ENCODE measurements around the gene DPY19L2. TPM values are rescaled to one million over a fixed set of nuclear protein-coding genes. Genes with fewer than 3 reads are reported as not detected.
"Not testable (repeated sequence)": the region's sequence is repeated elsewhere in the genome, so short reads cannot be mapped to it uniquely, and the experiment has no call there.

The DPY19L2 gene
- total and polyA plus RNA-seq, 2 donors (not counting 1 experiment from before 2014, with no cell fraction given), result 5.0 TPM

DNA sequence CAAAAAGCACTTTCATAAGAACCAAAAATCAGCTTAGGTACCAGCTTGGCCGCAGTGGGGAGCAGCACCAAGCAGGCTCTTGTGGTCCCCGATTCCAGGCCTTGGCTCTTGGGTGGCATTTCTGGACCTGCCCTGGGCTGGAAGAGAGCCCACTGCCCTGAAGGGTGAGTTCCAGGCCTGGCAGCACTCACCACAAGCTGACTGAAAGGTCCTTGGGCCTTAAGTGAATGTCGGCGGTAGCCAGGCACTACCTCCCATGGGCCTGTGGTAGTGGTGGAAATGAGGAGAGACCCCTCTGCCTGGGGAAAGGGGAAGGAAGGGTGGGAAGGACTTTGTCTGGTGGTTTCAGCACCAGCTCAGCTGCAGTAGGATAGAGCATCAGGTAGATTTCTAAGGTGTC is 96.3 kb downstream of the DPY19L2 start:
- H3K9me3 ChIP-seq (ENCODE audit: control insufficient read depth, insufficient read depth, low read depth, low read length); H2AFZ ChIP-seq (ENCODE audit: low read length); DNase-seq (ENCODE audit: low read depth in 2 of 2); H3K4me1 ChIP-seq (ENCODE audit: control insufficient read depth, extremely low read depth, insufficient read depth, low read length); H3K4me2 ChIP-seq (ENCODE audit: extremely low read depth, insufficient read depth, low read length); H3K27ac ChIP-seq (ENCODE audit: insufficient read depth, low read length); H3K36me3 ChIP-seq (ENCODE audit: control insufficient read depth, insufficient read depth, low read length); H3K9ac ChIP-seq (ENCODE audit: insufficient read depth, low read length); H4K20me1 ChIP-seq (ENCODE audit: control insufficient read depth, extremely low read depth, insufficient read depth, low read length); H3K27me3 ChIP-seq (ENCODE audit: control insufficient read depth, insufficient read depth, low read length); H3K4me3 ChIP-seq (replicated peaks in 1 of 4; ENCODE audit: control extremely low read depth in 1 of 4, insufficient read depth in 1 of 4, low read depth in 3 of 4, low read length in 4 of 4); H3K79me2 ChIP-seq (ENCODE audit: control insufficient read depth, insufficient read depth, low read length): not testable (repeated sequence)

GRCh38 chr12:63558445-63558844 is 109.8 kb downstream of the DPY19L2 start:
- H3K9ac ChIP-seq (ENCODE audit: insufficient read depth, low read length); H3K9me3 ChIP-seq (ENCODE audit: control insufficient read depth, insufficient read depth, low read depth, low read length); H3K27ac ChIP-seq (ENCODE audit: insufficient read depth, low read length); H3K36me3 ChIP-seq (ENCODE audit: control insufficient read depth, insufficient read depth, low read length); H3K4me1 ChIP-seq (ENCODE audit: control insufficient read depth, extremely low read depth, insufficient read depth, low read length); H3K27me3 ChIP-seq (ENCODE audit: control insufficient read depth, insufficient read depth, low read length); H3K4me2 ChIP-seq (ENCODE audit: extremely low read depth, insufficient read depth, low read length); H2AFZ ChIP-seq (ENCODE audit: low read length); H3K4me3 ChIP-seq (replicated peaks in 1 of 4; ENCODE audit: control extremely low read depth in 1 of 4, insufficient read depth in 1 of 4, low read depth in 3 of 4, low read length in 4 of 4); H4K20me1 ChIP-seq (ENCODE audit: control insufficient read depth, extremely low read depth, insufficient read depth, low read length); DNase-seq (ENCODE audit: low read depth in 2 of 2); H3K79me2 ChIP-seq (ENCODE audit: control insufficient read depth, insufficient read depth, low read length): not testable (repeated sequence)

- H3K4me1 ChIP-seq (ENCODE audit: control insufficient read depth, extremely low read depth, insufficient read depth, low read length); H3K9ac ChIP-seq (ENCODE audit: insufficient read depth, low read length); DNase-seq (ENCODE audit: low read depth in 2 of 2); H3K9me3 ChIP-seq (ENCODE audit: control insufficient read depth, insufficient read depth, low read depth, low read length); H3K79me2 ChIP-seq (ENCODE audit: control insufficient read depth, insufficient read depth, low read length); H3K36me3 ChIP-seq (ENCODE audit: control insufficient read depth, insufficient read depth, low read length); H4K20me1 ChIP-seq (ENCODE audit: control insufficient read depth, extremely low read depth, insufficient read depth, low read length); H3K27me3 ChIP-seq (ENCODE audit: control insufficient read depth, insufficient read depth, low read length); H2AFZ ChIP-seq (ENCODE audit: low read length); H3K4me3 ChIP-seq (replicated peaks in 1 of 4; ENCODE audit: control extremely low read depth in 1 of 4, insufficient read depth in 1 of 4, low read depth in 3 of 4, low read length in 4 of 4); H3K27ac ChIP-seq (ENCODE audit: insufficient read depth, low read length); H3K4me2 ChIP-seq (ENCODE audit: extremely low read depth, insufficient read depth, low read length): not testable (repeated sequence)
Observed at GRCh38 chr12:63551397-63551796, 116.9 kb downstream of the DPY19L2 start.

DNA sequence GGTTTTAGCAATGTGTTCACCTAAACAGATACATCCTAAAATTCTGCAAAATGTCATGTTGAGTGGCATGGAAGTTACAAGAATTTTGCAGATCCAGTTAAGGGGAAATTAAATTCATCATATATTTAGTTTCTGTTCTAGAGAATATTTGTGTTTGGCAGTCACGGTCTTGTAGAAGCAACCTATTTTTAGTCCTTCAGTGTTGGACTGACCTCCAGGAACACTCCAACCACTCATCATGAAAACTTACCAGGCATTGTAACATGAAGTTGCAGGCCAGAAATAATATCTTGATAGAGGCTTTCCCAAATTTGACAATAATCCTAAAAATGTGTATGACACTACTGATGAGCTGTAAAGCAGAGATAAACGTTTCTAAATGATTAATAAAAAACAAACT is 119.3 kb downstream of the DPY19L2 start:
- DNase-seq (ENCODE audit: low read depth in 2 of 2); H3K27ac ChIP-seq (ENCODE audit: insufficient read depth, low read length); H4K20me1 ChIP-seq (ENCODE audit: control insufficient read depth, extremely low read depth, insufficient read depth, low read length); H3K4me1 ChIP-seq (ENCODE audit: control insufficient read depth, extremely low read depth, insufficient read depth, low read length); H3K79me2 ChIP-seq (ENCODE audit: control insufficient read depth, insufficient read depth, low read length); H3K4me2 ChIP-seq (ENCODE audit: extremely low read depth, insufficient read depth, low read length); H3K9ac ChIP-seq (ENCODE audit: insufficient read depth, low read length); H3K36me3 ChIP-seq (ENCODE audit: control insufficient read depth, insufficient read depth, low read length); H3K4me3 ChIP-seq (replicated peaks in 1 of 4; ENCODE audit: control extremely low read depth in 1 of 4, insufficient read depth in 1 of 4, low read depth in 3 of 4, low read length in 4 of 4); H2AFZ ChIP-seq (ENCODE audit: low read length); H3K9me3 ChIP-seq (ENCODE audit: control insufficient read depth, insufficient read depth, low read depth, low read length); H3K27me3 ChIP-seq (ENCODE audit: control insufficient read depth, insufficient read depth, low read length): not testable (repeated sequence)

DNA sequence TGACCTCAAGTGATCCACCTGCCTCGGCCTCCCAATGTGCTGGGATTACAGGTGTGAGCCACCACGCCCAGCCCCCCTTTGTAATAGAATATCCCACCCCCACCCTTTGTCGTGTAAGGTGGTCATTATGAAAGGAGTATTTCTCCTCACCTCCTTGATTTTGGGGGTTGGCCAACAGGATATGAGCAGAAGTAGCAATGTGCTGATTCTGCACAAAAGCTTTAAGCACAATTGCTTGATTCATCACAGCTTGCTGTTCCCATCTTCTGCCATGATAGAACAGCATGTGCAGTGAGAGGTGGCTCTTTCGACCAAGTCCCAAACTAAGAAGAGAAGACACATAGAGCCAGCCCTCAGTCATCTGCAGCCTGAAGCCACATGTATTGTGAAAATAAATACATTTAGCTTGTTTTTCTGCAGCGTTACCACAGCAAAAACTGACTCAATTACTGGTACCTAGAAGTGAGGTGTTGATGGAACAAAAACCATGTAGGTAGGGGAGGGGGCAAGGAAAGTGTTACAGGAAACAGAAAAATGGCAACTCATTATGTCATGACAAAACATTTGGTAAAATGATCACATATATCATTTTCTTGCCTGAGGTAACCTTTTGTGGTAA is 122.9 kb downstream of the DPY19L2 start:
- not testable (repeated sequence) for H3K9me3 ChIP-seq (ENCODE audit: control insufficient read depth, insufficient read depth, low read depth, low read length); H3K27me3 ChIP-seq (ENCODE audit: control insufficient read depth, insufficient read depth, low read length); H3K9ac ChIP-seq (ENCODE audit: insufficient read depth, low read length); H3K79me2 ChIP-seq (ENCODE audit: control insufficient read depth, insufficient read depth, low read length); H3K4me1 ChIP-seq (ENCODE audit: control insufficient read depth, extremely low read depth, insufficient read depth, low read length); H3K36me3 ChIP-seq (ENCODE audit: control insufficient read depth, insufficient read depth, low read length); H3K4me3 ChIP-seq (replicated peaks in 1 of 4; ENCODE audit: control extremely low read depth in 1 of 4, insufficient read depth in 1 of 4, low read depth in 3 of 4, low read length in 4 of 4); H2AFZ ChIP-seq (ENCODE audit: low read length); H3K27ac ChIP-seq (ENCODE audit: insufficient read depth, low read length); H4K20me1 ChIP-seq (ENCODE audit: control insufficient read depth, extremely low read depth, insufficient read depth, low read length); DNase-seq (ENCODE audit: low read depth in 2 of 2); H3K4me2 ChIP-seq (ENCODE audit: extremely low read depth, insufficient read depth, low read length)

GRCh38 chr12:63538656-63539055 is 129.6 kb downstream of the DPY19L2 start:
- not testable (repeated sequence) for H3K4me3 ChIP-seq (replicated peaks in 1 of 4; ENCODE audit: control extremely low read depth in 1 of 4, insufficient read depth in 1 of 4, low read depth in 3 of 4, low read length in 4 of 4); H3K9ac ChIP-seq (ENCODE audit: insufficient read depth, low read length); H2AFZ ChIP-seq (ENCODE audit: low read length); H3K36me3 ChIP-seq (ENCODE audit: control insufficient read depth, insufficient read depth, low read length); DNase-seq (ENCODE audit: low read depth in 2 of 2); H4K20me1 ChIP-seq (ENCODE audit: control insufficient read depth, extremely low read depth, insufficient read depth, low read length); H3K4me2 ChIP-seq (ENCODE audit: extremely low read depth, insufficient read depth, low read length); H3K9me3 ChIP-seq (ENCODE audit: control insufficient read depth, insufficient read depth, low read depth, low read length); H3K27ac ChIP-seq (ENCODE audit: insufficient read depth, low read length); H3K4me1 ChIP-seq (ENCODE audit: control insufficient read depth, extremely low read depth, insufficient read depth, low read length); H3K79me2 ChIP-seq (ENCODE audit: control insufficient read depth, insufficient read depth, low read length); H3K27me3 ChIP-seq (ENCODE audit: control insufficient read depth, insufficient read depth, low read length)

- H3K4me1 ChIP-seq (ENCODE audit: control insufficient read depth, extremely low read depth, insufficient read depth, low read length); H3K9me3 ChIP-seq (ENCODE audit: control insufficient read depth, insufficient read depth, low read depth, low read length); H3K36me3 ChIP-seq (ENCODE audit: control insufficient read depth, insufficient read depth, low read length); H3K4me3 ChIP-seq (replicated peaks in 1 of 4; ENCODE audit: control extremely low read depth in 1 of 4, insufficient read depth in 1 of 4, low read depth in 3 of 4, low read length in 4 of 4); H4K20me1 ChIP-seq (ENCODE audit: control insufficient read depth, extremely low read depth, insufficient read depth, low read length); H3K4me2 ChIP-seq (ENCODE audit: extremely low read depth, insufficient read depth, low read length); H2AFZ ChIP-seq (ENCODE audit: low read length); DNase-seq (ENCODE audit: low read depth in 2 of 2); H3K9ac ChIP-seq (ENCODE audit: insufficient read depth, low read length); H3K79me2 ChIP-seq (ENCODE audit: control insufficient read depth, insufficient read depth, low read length); H3K27ac ChIP-seq (ENCODE audit: insufficient read depth, low read length); H3K27me3 ChIP-seq (ENCODE audit: control insufficient read depth, insufficient read depth, low read length): not testable (repeated sequence)
Observed at GRCh38 chr12:63537838-63538237, 130.5 kb downstream of the DPY19L2 start.

Data from fibroblast of lung (primary cell).